Neural crest cell (in vitro differentiated cells): ENCODE data around the gene APOL1. TPM values are rescaled to one million over a fixed set of nuclear protein-coding genes. Genes with fewer than 3 reads are reported as not detected.
A peak's percentile ranks its signal among the peaks of the same experiment; 100 is the strongest.

Experiments
- DNase-seq: peaks from one replicate; pipeline ENCODE4 v3.0.0; 2021; ENCODE audit warnings: low read depth, mixed read lengths, low spot score
- H3K27ac Mint-ChIP-seq: one replicate; pipeline ENCODE4 v1.8.0; 2021; ENCODE audit warnings: mild to moderate bottlenecking, mixed read lengths; ENCODE audit not compliant: unreplicated experiment
- H3K27me3 Mint-ChIP-seq: 2 replicates; pipeline ENCODE4 v1.8.0; 2021; ENCODE audit warnings: low read depth, mild to moderate bottlenecking, mixed read lengths
- H3K36me3 Mint-ChIP-seq: 2 replicates; pipeline ENCODE4 v1.8.0; 2021; ENCODE audit warnings: low read depth, mild to moderate bottlenecking, mixed read lengths
- H3K4me1 Mint-ChIP-seq: 2 replicates; pipeline ENCODE4 v1.8.0; 2021; ENCODE audit warnings: mixed read lengths
- H3K4me3 Mint-ChIP-seq: one replicate; pipeline ENCODE4 v1.8.0; 2021; ENCODE audit warnings: mild to moderate bottlenecking, mixed read lengths
- H3K9me3 Mint-ChIP-seq: 2 replicates; pipeline ENCODE4 v1.8.0; 2021; ENCODE audit warnings: mixed read lengths
- CTCF ChIP-seq: fragments of 200-600 bp; sonication (generic); conservative IDR thresholded peaks from 2 replicates; pipeline ENCODE4 v1.5.0; 2021; ENCODE audit warnings: antibody characterized with exemption, mild to moderate bottlenecking
- total RNA-seq: library from RNA; stranded (reverse); gene quantifications from 2 replicates; pipeline ENCODE4 v1.2.1, GENCODE V29; 2021

Gene APOL1
- total RNA-seq, 1 donor from 2014 or later: not detected

- no peak for TF ChIP-seq CTCF
- no peaks in the 10 kb centered on the region for H3K27me3 Mint-ChIP-seq
- no peak overlapping the region for H3K27ac Mint-ChIP-seq
- peaks cover 31% of the 10 kb centered on the region for H3K36me3 Mint-ChIP-seq
- H3K4me1 Mint-ChIP-seq: no peaks in the 10 kb centered on the region
- H3K9me3 Mint-ChIP-seq: no peaks in the 10 kb centered on the region
- no peak for DNase-seq
- no peak overlapping the region for H3K4me3 Mint-ChIP-seq
These were observed 44.6 kb downstream of the APOL1 start for GRCh38 chr22:36297568-36297967.

GRCh38 chr22:36298118-36298517, 45.2 kb downstream of the APOL1 start:
- H3K4me1 Mint-ChIP-seq: no peaks in the 10 kb centered on the region
- H3K36me3 Mint-ChIP-seq: peaks cover 26% of the 10 kb centered on the region
- peak overlapping the region; percentile 27 for H3K27ac Mint-ChIP-seq
- H3K4me3 Mint-ChIP-seq: no peak overlapping the region
- no peaks in the 10 kb centered on the region for H3K27me3 Mint-ChIP-seq
- no peaks in the 10 kb centered on the region for H3K9me3 Mint-ChIP-seq
- no peak for DNase-seq
- no peak for TF ChIP-seq CTCF

- peak overlapping the region; percentile 27 for H3K27ac Mint-ChIP-seq
- no peak overlapping the region for H3K4me3 Mint-ChIP-seq
- H3K36me3 Mint-ChIP-seq: peaks cover 26% of the 10 kb centered on the region
- no peaks in the 10 kb centered on the region for H3K4me1 Mint-ChIP-seq
- H3K27me3 Mint-ChIP-seq: no peaks in the 10 kb centered on the region
- no peaks in the 10 kb centered on the region for H3K9me3 Mint-ChIP-seq
- no peak for DNase-seq
- TF ChIP-seq CTCF: no peak
These were observed 45.7 kb downstream of the APOL1 start for GRCh38 chr22:36298601-36299000.

- no peak overlapping the region for H3K27ac Mint-ChIP-seq
These were observed 46.4 kb downstream of the APOL1 start for GRCh38 chr22:36299295-36299694.

GRCh38 chr22:36299911-36300310, 47.0 kb downstream of the APOL1 start:
- Mint-ChIP-seq H3K4me1 (no peaks in the 10 kb centered on the region), H3K9me3 (no peaks in the 10 kb centered on the region), H3K27ac (no peak overlapping the region), H3K36me3 (peaks cover 21% of the 10 kb centered on the region), H3K4me3 (no peak overlapping the region), H3K27me3 (no peaks in the 10 kb centered on the region)
- no peak for DNase-seq
- no peak for TF ChIP-seq CTCF

More at GRCh38 chr22:36299295-36299694, 46.4 kb downstream of the APOL1 start:
- H3K36me3 Mint-ChIP-seq: peaks cover 23% of the 10 kb centered on the region
- no peak for DNase-seq
- no peaks in the 10 kb centered on the region for H3K27me3 Mint-ChIP-seq
- H3K4me1 Mint-ChIP-seq: no peaks in the 10 kb centered on the region
- no peaks in the 10 kb centered on the region for H3K9me3 Mint-ChIP-seq
- no peak overlapping the region for H3K4me3 Mint-ChIP-seq
- no peak for TF ChIP-seq CTCF
